HG03135 (cell line): ENCODE results near the gene RETSAT.

Experiments used
- ATAC-seq: cut with Tn5 transposase; IDR thresholded peaks from one replicate; pipeline ENCODE4 v1.9.1; 2021; ENCODE audit warnings: mild to moderate bottlenecking, moderate library complexity; ENCODE audit not compliant: unreplicated experiment

The RETSAT gene

GRCh38 chr2:85309699-85310321 lies 44.5 kb downstream of the RETSAT start:
- no peak for ATAC-seq

GRCh38 chr2:85308896-85309555 lies 45.3 kb downstream of the RETSAT start:
- ATAC-seq = no peak

DNA sequence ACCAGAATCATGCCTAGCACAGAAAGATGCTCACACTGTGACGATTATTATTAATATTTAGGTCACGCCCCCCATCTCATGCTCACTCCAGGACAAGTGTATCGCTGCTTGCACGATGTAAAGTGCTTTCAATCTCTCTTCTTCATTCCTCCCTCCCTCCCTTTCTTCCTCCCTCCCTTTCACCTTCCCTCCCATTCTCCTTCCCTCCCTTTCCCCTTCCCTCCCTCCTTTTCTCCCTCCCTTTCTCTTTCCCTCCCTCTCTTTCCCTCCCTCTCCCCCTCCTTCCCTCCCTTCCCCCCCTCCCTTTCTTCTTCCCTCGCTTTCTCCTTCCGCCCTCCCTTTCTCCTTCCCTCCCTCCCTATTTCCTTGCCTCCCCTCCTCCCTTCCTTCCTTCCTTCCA lies 46.1 kb downstream of the RETSAT start:
- ATAC-seq = no peak

- ATAC-seq = no peak
These were observed 46.8 kb downstream of the RETSAT start for GRCh38 chr2:85307527-85307897.

DNA sequence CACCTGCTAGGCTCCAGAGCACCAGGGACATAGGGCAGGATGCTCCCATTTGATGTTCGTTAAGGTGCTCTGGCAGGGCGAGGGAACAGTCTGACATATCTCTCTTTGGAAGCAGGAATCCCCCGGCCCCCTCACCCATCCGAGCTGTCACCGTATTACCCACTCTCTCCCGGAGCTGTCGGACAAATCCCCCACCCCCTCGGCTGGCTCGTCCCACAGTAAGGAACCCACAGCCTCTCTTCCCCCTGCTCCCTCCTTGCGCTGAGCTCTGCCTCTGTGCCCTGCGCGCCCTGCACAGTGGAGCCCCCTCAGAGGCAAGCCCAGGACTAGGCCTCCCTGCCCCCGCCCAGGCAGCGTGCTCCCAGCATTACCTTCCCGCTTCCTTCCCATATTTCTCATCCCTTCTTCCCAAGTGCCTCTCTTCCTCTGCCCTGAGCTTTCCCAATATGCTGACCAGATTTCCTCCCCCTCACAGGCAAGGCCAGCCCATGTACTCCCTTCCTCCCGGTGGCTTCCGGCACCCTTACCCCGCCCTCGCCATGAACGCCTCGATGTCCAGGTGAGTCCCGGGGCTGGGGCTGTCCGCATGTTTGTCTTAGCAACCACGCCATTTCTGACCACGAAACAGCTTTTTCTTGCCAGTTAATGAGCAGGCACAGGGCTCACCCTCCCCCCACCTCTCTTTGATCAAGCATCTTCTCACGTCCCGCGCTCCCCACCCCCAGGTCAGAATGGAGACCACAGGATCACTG lies 50.4 kb downstream of the RETSAT start:
- no peak for ATAC-seq

DNA sequence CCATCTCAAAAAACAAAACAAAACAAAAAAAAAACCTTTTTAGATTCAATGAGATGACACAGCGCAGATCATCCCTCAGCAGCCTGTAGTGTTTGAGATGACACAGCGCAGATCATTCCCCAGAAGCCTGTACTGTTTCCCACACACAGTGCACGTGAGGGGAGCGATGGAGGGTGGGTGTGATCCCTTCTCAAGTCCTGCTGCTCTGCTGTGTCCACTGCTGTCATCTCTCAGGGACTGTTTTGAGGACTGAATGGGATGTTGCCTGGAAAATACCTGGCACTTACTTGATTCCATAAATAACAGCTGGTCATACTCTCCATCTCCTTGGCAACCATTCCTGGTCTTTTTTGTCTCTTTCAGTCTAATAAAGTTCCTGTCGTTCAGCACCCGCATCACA lies 52.2 kb downstream of the RETSAT start:
- ATAC-seq = no peak
